Thoracic aorta (tissue), 2 donors: ENCODE results near the gene PCBP3. TPM values are rescaled to one million over a fixed set of nuclear protein-coding genes. Genes with fewer than 3 reads are reported as not detected.

ENCODE experiments used
- ATAC-seq: fragments of 150-250 bp; one replicate; pipeline ENCODE4 v1.8.0; 2017; ENCODE audit warnings: low read depth; ENCODE audit not compliant: insufficient number of reproducible peaks, low FRiP score
- DNase-seq: peaks from one replicate; pipeline ENCODE4 v3.0.0-alpha.2; 2020; ENCODE audit warnings: low spot score
- H3K27ac ChIP-seq, 2 donors: fragments of 200-600 bp; sonication (generic); 1 replicate in 1 of 2; 2 replicates in 1 of 2; pipeline ENCODE4 v1.5.1; 2016; ENCODE audit warnings: mild to moderate bottlenecking in 2 of 2, moderate library complexity in 2 of 2
- H3K27me3 ChIP-seq: fragments of 200-600 bp; sonication (generic); replicated peaks from 2 replicates; pipeline ENCODE4 v1.6.0; 2016; ENCODE audit warnings: mild to moderate bottlenecking; ENCODE audit not compliant: insufficient read depth
- H3K36me3 ChIP-seq: fragments of 200-600 bp; sonication (generic); one replicate; pipeline ENCODE4 v1.5.1; 2016
- H3K4me1 ChIP-seq, 2 donors: fragments of 200-600 bp; sonication (generic); 1 replicate in 1 of 2; 2 replicates in 1 of 2; pipeline versions ENCODE4 v1.5.1 to v1.6.0; 2016; ENCODE audit warnings: low read depth in 2 of 2, mild to moderate bottlenecking in 1 of 2; ENCODE audit not compliant: control insufficient read depth in 1 of 2
- H3K4me3 ChIP-seq: fragments of 200-600 bp; sonication (generic); 2 replicates; pipeline ENCODE4 v1.5.1; 2016; ENCODE audit warnings: mild to moderate bottlenecking
- H3K9me3 ChIP-seq: fragments of 200-600 bp; sonication (generic); 2 replicates; pipeline ENCODE4 v1.5.1; 2016
- total RNA-seq, 2 donors: library from RNA; depleted of rRNA; stranded (reverse); fragments of >200 nt; gene quantifications; one replicate each; pipeline versions ENCODE4 v1.1.0 to v1.2.3, GENCODE V29; 2016
- TF ChIP-seq, protein P1 (sequence below): fragments of 200-600 bp; sonication (generic); IDR thresholded peaks from one replicate; pipeline ENCODE4 v1.5.1; 2019; ENCODE audit warnings: antibody characterized with exemption

Gene PCBP3
- total RNA-seq, 2 donors from 2014 or later, result 4.5 to 28.4 TPM

GRCh38 chr21:45908536-45909237 is 265.2 kb downstream of the PCBP3 start:
- DNase-seq, result no peak
- Histone ChIP-seq H3K9me3 (no peaks in the 10 kb centered on the region), H3K4me1 (peaks cover 0 to 16% of the 10 kb centered on the region in 2 donors), H3K27ac (no peak overlapping the region), H3K27me3 (no peaks in the 10 kb centered on the region), H3K4me3 (no peak overlapping the region), H3K36me3 (no peaks in the 10 kb centered on the region)
- no peak for ATAC-seq
- TF ChIP-seq, protein P1, sequence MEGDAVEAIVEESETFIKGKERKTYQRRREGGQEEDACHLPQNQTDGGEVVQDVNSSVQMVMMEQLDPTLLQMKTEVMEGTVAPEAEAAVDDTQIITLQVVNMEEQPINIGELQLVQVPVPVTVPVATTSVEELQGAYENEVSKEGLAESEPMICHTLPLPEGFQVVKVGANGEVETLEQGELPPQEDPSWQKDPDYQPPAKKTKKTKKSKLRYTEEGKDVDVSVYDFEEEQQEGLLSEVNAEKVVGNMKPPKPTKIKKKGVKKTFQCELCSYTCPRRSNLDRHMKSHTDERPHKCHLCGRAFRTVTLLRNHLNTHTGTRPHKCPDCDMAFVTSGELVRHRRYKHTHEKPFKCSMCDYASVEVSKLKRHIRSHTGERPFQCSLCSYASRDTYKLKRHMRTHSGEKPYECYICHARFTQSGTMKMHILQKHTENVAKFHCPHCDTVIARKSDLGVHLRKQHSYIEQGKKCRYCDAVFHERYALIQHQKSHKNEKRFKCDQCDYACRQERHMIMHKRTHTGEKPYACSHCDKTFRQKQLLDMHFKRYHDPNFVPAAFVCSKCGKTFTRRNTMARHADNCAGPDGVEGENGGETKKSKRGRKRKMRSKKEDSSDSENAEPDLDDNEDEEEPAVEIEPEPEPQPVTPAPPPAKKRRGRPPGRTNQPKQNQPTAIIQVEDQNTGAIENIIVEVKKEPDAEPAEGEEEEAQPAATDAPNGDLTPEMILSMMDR, result no peak

DNA sequence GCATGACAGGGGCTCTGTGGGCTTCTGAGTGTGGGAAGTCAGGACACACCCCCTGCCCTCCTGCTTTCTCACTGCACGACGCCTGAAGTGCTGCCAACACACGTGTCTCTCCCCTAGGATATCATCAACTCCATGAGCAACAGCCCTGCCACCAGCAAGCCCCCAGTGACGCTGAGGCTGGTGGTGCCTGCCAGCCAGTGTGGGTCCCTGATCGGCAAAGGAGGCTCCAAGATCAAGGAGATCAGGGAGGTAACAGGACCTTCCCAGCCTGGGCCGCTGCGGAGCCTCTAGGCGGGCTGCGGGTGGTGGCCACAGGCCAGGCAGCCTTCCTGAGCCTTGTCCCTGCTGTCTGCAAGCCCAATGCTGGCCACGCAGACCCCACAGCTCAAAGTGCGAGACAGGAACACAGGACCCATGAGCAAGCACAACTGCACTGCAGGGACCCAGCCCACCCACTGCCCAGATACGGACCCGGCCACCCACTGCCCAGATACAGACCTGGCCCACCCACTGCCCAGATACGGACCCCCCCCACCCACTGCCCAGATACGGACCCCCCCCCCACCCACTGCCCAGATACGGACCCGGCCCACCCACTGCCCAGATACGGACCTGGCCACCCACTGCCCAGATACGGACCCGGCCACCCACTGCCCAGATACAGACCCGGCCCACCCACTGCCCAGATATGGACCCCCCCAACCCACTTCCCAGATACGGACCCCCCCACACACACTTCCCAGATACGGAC is 265.9 kb downstream of the PCBP3 start:
- Histone ChIP-seq H3K9me3 (no peaks in the 10 kb centered on the region), H3K4me3 (no peak overlapping the region), H3K4me1 (peaks cover 0 to 16% of the 10 kb centered on the region in 2 donors), H3K27ac (no peak overlapping the region), H3K36me3 (no peaks in the 10 kb centered on the region), H3K27me3 (no peaks in the 10 kb centered on the region)
- DNase-seq (no peak), ATAC-seq (no peak)
- TF ChIP-seq, protein P1, result no peak

DNA sequence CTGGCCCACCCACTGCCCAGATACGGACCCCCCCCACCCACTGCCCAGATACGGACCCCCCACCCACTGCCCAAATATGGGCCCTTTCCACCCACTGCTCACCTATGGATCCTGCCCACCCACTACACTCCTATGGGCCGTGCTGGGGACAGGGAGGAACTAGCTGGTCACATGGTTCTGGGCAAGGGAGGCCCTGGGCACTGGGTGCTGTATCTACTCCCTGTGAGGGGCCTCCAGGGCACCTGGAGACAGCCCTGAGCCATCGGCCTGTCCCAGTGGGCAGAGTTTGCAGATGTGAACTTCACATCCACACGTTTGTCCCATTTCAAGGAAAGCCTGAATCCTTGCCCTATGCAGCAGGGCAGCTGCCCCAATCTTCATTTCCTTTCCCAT is 266.6 kb downstream of the PCBP3 start:
- Histone ChIP-seq H3K9me3 (no peaks in the 10 kb centered on the region), H3K4me1 (peaks cover 0 to 16% of the 10 kb centered on the region in 2 donors), H3K36me3 (no peaks in the 10 kb centered on the region), H3K4me3 (no peak overlapping the region), H3K27me3 (no peaks in the 10 kb centered on the region), H3K27ac (no peak overlapping the region)
- no peak for ATAC-seq
- TF ChIP-seq, protein P1, result no peak
- DNase-seq, result no peak

DNA sequence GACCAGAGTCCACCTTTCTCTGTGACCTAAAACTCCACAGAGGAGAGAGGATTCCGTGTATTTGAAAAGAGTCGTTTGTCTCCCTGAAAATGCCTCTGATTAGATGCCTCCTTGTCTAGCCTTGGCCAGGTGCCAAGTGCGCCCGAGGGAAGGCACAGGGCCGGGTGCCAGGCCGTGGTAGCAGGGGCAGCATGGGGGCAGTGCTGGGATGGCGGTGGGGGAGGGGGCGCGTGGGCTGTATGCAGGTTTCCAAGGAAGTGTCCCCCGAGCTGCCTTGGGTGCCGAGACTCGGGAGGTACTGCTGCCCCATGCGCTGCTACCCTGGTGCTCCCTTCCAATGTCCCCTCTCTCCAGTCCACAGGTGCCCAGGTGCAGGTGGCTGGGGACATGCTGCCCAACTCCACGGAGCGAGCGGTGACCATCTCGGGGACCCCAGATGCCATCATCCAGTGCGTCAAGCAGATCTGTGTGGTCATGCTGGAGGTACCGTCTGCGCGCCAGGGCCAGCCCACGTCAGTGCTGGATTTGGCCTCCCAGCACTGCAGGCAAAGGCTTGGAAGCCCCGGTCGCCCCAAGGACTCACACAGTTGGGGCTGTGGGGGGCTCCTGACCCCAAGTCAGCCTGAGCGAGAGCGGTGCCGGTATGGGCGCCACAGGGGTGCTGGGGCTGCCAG is 267.2 kb downstream of the PCBP3 start:
- H3K27me3 ChIP-seq, result no peaks in the 10 kb centered on the region
- ATAC-seq (no peak), DNase-seq (no peak)
- H3K4me1 ChIP-seq, result peaks cover 0 to 16% of the 10 kb centered on the region in 2 donors
- TF ChIP-seq, protein P1, result no peak
- H3K4me3 ChIP-seq, result no peak overlapping the region
- H3K9me3 ChIP-seq, result no peaks in the 10 kb centered on the region
- no peaks in the 10 kb centered on the region for H3K36me3 ChIP-seq
- H3K27ac ChIP-seq, result no peak overlapping the region

DNA sequence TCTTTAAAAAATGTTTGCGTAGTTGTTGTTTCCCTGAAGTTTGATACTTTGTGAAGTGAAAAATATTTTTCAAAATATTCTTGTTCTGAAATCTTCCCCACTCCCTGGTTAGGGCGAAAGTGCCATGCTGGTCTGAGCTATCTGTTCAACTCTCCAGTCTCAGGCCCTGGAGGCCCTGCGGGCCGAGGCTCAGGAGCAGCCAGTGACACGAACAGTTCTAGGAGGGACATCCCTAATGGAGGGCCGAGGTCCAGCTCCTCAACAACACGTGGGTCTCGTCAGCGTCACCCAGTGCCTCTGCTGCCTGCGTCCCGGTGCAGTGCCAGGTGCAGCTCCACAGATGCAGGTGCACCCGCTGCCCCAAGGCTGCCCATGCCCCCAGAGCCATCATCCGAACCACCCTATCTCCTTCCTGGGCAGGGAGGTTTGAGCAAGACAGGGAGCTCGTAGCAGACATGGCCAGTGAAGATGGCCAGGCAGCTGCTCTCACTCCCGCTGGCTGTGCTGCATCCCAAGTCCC is 268.3 kb downstream of the PCBP3 start:
- Histone ChIP-seq H3K9me3 (no peaks in the 10 kb centered on the region), H3K4me3 (no peak overlapping the region), H3K27ac (no peak overlapping the region), H3K27me3 (no peaks in the 10 kb centered on the region), H3K36me3 (no peaks in the 10 kb centered on the region), H3K4me1 (peaks cover 0 to 16% of the 10 kb centered on the region in 2 donors)
- no peak for DNase-seq
- TF ChIP-seq, protein P1, result no peak
- no peak for ATAC-seq
